GM18502 (cell line): ENCODE results near the gene BCAS3.

Experiments used
- ATAC-seq: cut with Tn5 transposase; IDR thresholded peaks from one replicate; pipeline ENCODE4 v1.9.1; 2021; ENCODE audit warnings: mild to moderate bottlenecking; ENCODE audit not compliant: unreplicated experiment, poor library complexity

BCAS3 gene

GRCh38 chr17:61097781-61098180, 420.1 kb downstream of the BCAS3 start:
- ATAC-seq, result no peak

DNA sequence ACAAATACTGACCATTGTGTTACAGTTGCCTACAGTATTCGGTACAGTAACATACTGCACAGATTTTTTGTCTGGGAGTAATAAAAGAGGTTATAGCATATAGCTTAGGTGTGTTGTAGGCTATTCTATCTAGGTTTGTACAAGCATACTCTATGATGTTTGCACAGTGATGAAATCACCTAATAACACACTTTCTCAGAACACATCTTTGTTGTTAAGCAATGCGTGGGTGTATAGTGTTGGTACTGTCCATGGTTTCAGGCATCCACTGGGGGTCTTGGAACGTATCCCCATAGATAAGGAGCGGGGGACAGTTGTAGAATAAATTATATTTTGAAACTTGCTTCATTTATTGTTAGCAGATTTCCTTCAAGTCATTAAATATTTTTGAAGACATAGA, 428.7 kb downstream of the BCAS3 start:
- no peak for ATAC-seq

DNA sequence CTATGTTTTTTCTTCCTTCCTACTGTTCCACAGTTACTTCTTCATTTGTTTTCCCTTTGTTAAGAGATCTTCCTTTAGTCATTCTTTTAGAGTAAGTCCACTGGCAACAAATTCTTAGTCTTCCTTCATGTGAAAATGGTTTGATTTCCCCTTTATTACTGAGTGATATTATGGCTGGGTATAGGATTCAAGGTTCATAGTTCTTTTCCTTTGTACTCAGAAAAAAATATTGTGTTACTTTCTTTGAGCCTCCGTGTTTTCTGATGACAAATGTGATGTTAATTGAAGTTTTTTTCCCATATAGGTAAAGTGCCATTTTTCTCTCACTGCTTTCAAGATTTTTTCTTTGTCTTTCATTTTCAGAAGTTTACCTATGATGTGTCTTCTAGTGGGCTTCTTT, 438.9 kb downstream of the BCAS3 start:
- ATAC-seq, result no peak

DNA sequence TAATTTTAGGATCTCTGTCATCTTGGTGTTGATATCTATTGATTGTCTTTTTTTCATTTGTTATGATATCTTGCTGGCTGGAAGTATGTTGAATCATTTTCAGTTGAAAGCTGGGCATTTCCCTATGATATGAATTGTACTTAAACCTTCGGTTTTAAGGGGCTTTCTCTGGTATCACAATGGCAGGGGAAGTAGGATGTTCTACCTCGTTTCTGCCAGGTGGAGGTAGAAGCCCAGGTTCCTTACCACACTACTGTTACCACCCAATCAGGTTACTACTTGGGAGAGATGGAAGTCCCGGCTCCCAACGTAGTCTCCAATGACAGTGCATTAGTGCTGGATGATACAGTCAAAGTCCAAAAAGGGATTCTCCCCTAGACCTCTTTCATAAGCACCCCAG, 440.3 kb downstream of the BCAS3 start:
- ATAC-seq, result no peak

DNA sequence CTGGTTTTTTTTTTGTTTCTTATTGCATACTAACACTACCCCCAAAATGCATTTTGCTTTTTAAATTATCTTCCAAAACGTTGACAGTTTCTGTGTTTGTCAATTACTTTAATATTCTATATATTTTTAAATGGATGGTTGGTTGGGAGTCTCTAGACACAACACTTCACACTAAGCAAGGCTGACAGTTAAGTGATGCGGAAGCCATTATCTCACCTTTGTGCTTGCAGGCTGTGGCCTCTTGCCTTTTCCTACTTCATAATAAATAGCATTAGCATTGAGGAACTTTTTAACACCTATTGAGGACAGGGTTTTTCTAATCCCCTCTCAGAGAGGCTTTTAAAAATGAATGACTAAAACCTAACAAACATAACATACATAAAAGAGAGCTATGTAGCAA, 441.2 kb downstream of the BCAS3 start:
- no peak for ATAC-seq

DNA sequence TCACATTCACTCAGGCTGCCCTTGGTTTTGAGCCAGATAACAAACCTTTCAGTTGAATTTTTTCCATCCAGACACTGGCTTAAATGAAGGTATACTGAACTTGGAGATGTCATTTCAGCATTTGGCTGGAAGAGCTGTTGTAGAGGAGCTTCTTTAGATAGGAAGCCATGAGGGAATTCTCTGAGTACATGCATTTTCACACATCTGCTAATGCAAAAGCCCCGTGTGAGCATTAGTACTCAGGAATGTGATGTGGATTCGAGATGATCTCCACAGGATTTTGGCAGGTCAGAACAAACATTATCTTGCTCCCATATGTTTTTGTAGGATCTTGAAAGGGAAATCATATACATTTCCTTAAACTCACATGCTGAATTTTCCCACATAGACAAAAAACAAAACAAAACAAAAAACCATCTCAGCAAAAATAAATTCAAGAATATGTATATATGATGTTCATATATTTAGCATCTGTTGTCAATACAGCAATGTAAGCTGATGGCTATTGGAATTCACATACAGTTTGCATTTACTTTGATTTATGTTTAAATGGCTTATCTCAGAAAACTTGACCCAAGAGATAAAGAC, 444.8 kb downstream of the BCAS3 start:
- no peak for ATAC-seq

DNA sequence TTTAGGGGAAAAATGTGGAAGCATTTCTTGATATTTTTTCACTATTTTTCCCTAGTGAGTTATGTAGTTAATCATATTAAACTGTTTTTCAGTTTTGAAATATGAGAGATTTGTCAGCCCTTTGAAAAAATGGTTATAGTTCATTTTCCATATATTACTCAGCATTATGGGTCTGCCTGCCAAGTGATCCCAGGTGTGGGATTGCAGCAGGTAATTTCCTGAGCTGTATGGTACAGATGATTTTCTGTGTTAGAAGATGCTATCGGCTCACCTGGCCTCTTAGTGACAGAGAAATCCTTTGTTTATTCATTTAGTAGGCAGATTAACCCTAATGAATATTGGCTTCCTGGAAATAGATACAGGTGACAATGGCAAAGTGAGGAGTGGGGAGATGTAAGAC, 446.9 kb downstream of the BCAS3 start:
- no peak for ATAC-seq

DNA sequence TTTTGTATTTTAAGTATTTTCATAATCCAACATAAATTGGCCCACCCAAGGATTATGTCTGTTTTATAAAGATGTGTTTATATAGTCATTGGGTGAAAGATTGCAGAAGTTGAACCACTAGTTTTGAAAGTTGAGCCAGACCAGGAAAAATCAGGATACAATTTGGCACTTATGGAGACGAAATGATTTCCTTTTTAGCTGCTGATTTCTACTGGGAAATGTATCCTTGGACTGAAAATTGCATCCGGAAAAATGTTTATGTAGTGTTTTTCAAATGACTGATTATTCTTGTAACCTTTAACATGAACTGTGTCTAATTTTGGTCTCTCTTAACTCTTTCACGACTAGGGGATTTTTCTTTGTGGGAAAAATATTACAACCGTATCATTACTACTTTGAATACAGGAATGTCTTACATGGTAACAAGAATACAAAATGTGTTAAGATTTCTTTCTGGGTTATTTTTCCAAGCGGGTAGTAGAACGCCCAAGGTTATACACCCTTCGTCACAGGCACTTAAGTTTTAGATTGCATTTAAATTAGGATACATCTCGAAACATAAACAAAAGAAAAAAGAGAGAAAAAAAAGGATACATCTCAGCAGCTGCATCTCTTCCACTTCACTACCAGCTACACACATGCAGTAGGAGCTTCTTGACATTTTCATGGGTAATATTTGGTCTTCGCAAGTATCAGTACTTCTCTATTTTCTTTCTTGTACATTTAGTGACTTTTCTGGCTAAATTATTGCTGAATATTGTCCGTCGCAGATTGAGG, 449.0 kb downstream of the BCAS3 start:
- no peak for ATAC-seq

DNA sequence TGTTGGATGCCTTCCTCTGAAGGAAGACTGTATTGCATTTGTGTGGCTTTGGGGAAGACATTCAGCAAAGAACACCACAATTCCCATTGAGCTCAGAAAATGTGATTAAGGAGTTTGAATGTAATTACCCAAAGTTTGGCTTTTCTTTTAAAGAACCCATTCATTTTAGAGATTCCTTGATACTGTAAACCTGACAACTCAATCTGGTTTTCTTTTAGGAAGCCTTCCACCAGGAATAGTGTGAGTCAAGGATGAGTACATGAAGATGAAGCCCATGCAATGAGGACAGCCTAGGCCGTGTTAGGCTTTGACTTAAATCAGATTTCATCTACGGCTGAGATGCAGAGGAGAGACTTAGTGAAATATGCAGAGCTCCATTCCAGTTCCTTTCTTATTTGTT, 450.3 kb downstream of the BCAS3 start:
- no peak for ATAC-seq

DNA sequence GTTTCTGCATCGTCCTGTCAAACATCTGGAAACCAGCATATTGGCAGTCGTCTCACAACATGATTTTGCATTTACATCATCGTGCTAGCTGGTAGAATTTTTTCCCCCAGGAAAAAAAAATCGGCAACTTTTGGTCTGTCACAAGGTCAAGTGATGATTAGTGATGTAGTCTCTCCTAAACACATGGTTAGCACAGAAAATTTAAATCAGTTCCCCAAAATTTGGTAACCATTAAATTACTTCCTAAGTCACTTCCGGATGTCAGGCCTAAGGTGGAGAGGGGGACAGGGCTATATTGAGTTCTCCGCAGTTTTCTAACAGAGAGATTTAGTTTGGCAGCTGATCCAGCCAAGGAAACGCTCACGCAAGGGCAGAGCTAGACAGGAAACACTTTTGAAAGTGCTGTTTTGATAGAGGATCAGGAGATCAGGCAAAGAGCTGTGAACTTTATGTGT, 451.0 kb downstream of the BCAS3 start:
- ATAC-seq, result no peak

DNA sequence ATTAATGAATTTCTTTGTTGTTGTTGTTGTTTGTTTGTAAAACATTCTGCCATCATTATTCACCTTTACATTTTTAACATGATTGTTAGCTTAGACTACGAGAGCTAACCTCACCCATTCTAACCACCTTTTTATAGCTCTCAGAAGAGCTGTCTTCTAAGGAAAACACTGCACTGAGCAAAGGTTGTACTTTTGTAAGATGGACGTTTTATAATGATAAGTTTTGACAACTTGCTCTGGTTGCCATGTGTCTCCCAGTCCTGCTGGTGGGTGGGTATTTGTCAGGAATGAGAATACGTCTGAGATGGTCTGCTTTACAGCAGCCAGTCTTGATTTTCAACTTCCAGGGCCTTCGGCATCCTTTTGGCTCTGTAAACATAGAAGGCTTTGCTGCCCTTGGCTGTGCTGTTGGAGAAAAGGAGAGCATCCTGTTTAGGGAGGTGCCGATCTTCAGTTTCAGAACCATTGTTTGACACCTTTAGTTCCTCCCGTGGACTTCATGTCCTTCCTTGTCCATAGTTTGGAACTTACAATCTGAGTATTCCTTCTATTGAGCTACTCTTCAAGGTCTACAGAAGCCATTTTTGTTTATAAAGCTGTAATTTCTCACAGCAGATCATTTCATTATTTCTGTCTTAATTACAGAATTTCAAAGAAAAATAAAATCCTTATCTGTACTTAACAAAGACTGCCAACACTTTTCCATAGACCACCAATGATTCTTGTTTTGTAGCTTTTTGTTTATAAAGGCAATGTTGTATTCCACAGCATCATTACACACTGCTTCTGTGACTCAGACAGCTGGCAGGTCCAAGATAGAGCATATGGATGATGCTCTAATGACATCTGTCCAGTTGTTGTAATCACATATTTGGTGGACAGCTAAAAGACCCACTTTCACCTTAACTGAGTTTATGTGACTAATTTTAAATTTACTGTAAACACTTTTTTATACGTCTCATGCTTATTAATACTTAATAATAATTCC, 451.9 kb downstream of the BCAS3 start:
- ATAC-seq, result no peak

DNA sequence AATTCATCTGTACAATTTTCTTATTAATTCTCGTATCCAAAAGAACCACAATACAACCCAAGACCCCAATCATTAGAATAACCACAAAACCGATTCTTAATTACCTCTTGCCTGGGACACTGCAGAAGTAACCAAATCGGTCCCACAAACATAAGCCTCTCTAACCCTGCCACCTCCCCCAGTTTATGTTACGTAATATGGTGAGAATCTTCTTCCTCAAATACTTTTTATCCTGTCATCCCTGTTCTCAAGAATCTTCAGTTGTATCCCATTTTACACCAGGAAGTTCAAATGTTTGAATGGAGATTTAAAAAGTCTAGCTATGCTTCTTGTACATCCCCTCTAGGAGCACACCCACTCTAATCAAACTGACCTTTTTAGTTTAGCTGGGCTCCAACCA, 452.7 kb downstream of the BCAS3 start:
- ATAC-seq, result no peak

GRCh38 chr17:61131585-61131984, 453.9 kb downstream of the BCAS3 start:
- no peak for ATAC-seq

GRCh38 chr17:61132524-61132923, 454.9 kb downstream of the BCAS3 start:
- no peak for ATAC-seq

DNA sequence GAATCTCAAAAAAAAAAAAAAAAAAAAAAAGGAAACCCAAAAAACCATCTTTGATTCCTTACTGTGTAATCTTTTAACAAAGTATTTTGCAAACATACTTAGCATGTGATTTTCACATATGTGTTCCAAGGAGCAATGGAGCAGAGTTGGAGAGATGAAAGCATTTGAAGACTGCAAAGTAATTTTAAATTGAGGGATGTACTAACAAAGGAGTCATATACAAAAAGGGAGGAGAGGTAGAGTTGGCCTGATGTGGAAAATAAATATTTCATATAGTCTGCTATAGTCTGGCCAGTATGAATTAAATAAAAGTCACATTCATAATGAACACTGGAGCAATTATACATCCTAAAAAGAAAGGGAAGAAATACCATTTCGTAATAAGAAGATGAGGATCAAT, 456.2 kb downstream of the BCAS3 start:
- no peak for ATAC-seq

DNA sequence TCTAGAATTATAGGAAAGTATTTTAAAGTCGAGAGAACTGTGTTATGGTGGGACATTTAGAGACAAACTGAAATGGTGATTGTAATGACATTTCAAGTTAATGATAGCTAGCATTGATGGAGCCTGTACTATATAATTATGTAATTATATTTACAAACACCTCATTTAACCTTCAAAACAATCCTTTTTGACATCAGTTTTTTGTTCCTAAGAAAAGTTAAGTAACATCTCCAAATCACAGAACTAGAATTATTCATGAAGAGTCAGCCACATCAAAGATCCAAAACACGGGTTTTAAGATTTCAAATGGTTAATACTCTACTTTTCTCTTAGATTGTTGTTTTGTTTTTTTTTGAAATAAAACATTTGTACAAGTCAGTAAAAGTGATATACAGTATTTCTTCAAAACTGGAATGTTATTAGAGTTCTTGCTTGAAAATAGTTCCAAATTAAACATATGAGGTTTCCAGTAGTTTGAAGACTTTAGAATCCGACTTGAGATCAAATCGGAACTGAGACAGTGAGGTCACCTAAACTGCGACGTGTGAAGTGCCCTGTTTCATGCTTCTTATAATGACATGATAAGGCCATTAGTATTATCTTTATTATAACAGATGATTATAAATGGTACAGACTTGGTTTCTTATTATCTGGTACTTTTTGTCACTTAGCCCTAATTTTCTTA, 457.0 kb downstream of the BCAS3 start:
- no peak for ATAC-seq

GRCh38 chr17:61135782-61136181, 458.1 kb downstream of the BCAS3 start:
- no peak for ATAC-seq

GRCh38 chr17:61136296-61136695, 458.6 kb downstream of the BCAS3 start:
- ATAC-seq, result no peak

GRCh38 chr17:61139219-61139618, 461.6 kb downstream of the BCAS3 start:
- ATAC-seq, result peak; percentile 91

DNA sequence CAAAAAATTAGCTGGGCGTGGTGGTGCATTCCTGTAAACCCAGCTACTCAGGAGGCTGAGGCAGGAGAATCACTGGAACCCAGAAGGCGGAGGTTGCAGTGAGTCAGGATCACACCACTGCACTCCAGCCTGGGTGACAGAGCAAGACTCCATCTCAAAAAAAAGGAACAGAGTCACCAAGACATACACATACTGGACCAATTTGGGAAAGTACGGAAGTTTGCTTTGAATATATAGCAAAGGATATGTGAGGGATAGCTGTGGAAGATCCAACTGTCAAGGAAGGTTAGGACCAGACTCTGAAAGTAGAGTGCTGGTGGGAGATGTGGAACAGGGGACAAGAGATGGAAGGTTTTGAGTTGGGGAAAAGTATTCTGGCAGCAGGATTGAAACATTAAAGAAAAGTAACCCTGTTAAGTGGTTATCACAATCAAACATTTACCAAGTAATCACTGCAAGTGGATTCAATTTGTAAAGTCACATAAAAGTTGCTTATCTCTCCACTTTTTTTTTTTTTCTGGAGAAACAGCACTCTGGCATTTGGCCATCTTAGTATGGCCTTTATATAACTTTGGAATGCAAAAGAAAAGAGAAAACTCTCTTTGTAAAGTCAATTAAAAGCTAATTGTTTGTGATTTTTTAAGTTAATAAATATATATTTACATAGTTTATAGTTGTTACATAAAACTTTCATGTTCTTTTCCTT, 462.6 kb downstream of the BCAS3 start:
- ATAC-seq, result no peak
